ENCODE results near the gene REM2. TPM values are rescaled to one million over a fixed set of nuclear protein-coding genes. Genes with fewer than 3 reads are reported as not detected.

Gene REM2
- total RNA-seq, 1 experiment from 2014 or later: 0.47 TPM

- no peak overlapping the region for H2AFZ ChIP-seq (ENCODE audit: low read depth, low read length, poor library complexity, severe bottlenecking)
- H3K27ac ChIP-seq (ENCODE audit: low read depth, low read length): no peak overlapping the region
- BruUV-seq (replicated peaks): no TSS peak
- H3K4me3 ChIP-seq (replicated peaks in 1 of 2; ENCODE audit: low read depth in 1 of 2, low read length in 2 of 2): no peak overlapping the region
- H3K4me2 ChIP-seq (ENCODE audit: low read length): 0 out of 2 replicates have a peak overlapping the region, but pooled peaks have one; percentile 9
- H4K20me1 ChIP-seq (ENCODE audit: insufficient read depth): no peaks in the 10 kb centered on the region
- no peak for TF ChIP-seq CBX3 (IDR thresholded peaks at IDR 0.05; ENCODE audit: low read depth)
- H3K4me1 ChIP-seq (ENCODE audit: control insufficient read depth in 1 of 2, insufficient read depth in 2 of 2, low read length in 2 of 2): peaks cover 18 to 27% of the 10 kb centered on the region in 2 experiments
- intact Hi-C loops (cut with micrococcal nuclease): no loop called here
- CTCF ChIA-PET: interaction anchor here (1.0 to 7.0 kb wide), 4 partner anchors 10 to 47 kb away, joined by 3 to 51 read pairs (median 4); partner anchors contain the start of genes LRP10 and PRMT5
- H3K9me3 ChIP-seq (ENCODE audit: control insufficient read depth in 1 of 2, insufficient read depth in 1 of 2, low read depth in 1 of 2, low read length in 2 of 2): no peaks in the 10 kb centered on the region
- no peak overlapping the region for H3K9ac ChIP-seq (ENCODE audit: low read length)
- H3K36me3 ChIP-seq (ENCODE audit: control insufficient read depth in 1 of 2, insufficient read depth in 2 of 2, low read length in 2 of 2): no peaks in the 10 kb centered on the region
- no peaks in the 10 kb centered on the region for H3K9me2 ChIP-seq (ENCODE audit: insufficient read depth)
- peak; percentile 39 for DNase-seq (ENCODE audit: low read depth, low spot score)
- no peak for ATAC-seq
- RAD21 ChIA-PET (ENCODE audit: low non-redundant PET in 1 of 2, low total read pairs in 2 of 2, uncharacterized antibody in 2 of 2, unreplicated experiment in 2 of 2): no interaction called here
- no peaks in the 10 kb centered on the region; the same call in 1 of the 2 replicates for H3K79me2 ChIP-seq (ENCODE audit: insufficient read depth, low read length)
- no peaks in the 10 kb centered on the region for H3K27me3 ChIP-seq (ENCODE audit: insufficient read depth, low read length)
- POLR2A ChIA-PET: interaction anchor here (0.7 to 4.7 kb wide), 3 partner anchors 11 to 244 kb away, joined by 3 to 24 read pairs (median 4); partner anchors contain the start of genes LRP10 and RBM23
These were observed 371 bp upstream of the REM2 start for GRCh38 chr14:22882529-22883172.

GRCh38 chr14:22884076-22884737, 1.2 kb downstream of the REM2 start:
- no TSS peak for BruUV-seq (replicated peaks)
- Histone ChIP-seq H4K20me1 (ENCODE audit: insufficient read depth) (no peaks in the 10 kb centered on the region), H3K36me3 (ENCODE audit: control insufficient read depth in 1 of 2, insufficient read depth in 2 of 2, low read length in 2 of 2) (no peaks in the 10 kb centered on the region), H3K27ac (ENCODE audit: low read depth, low read length) (no peak overlapping the region), H3K9me2 (ENCODE audit: insufficient read depth) (no peaks in the 10 kb centered on the region), H3K79me2 (ENCODE audit: insufficient read depth, low read length) (no peaks in the 10 kb centered on the region; the same call in 1 of the 2 replicates), H3K4me3 (replicated peaks in 1 of 2; ENCODE audit: low read depth in 1 of 2, low read length in 2 of 2) (no peak overlapping the region), H3K27me3 (ENCODE audit: insufficient read depth, low read length) (no peaks in the 10 kb centered on the region), H3K9ac (ENCODE audit: low read length) (no peak overlapping the region), H3K9me3 (ENCODE audit: control insufficient read depth in 1 of 2, insufficient read depth in 1 of 2, low read depth in 1 of 2, low read length in 2 of 2) (no peaks in the 10 kb centered on the region), H3K4me1 (ENCODE audit: control insufficient read depth in 1 of 2, insufficient read depth in 2 of 2, low read length in 2 of 2) (peaks cover 27 to 39% of the 10 kb centered on the region in 2 experiments), H2AFZ (ENCODE audit: low read depth, low read length, poor library complexity, severe bottlenecking) (no peak overlapping the region), H3K4me2 (ENCODE audit: low read length) (no peak overlapping the region)
- RAD21 ChIA-PET (ENCODE audit: low non-redundant PET in 1 of 2, low total read pairs in 2 of 2, uncharacterized antibody in 2 of 2, unreplicated experiment in 2 of 2): no interaction called here
- ATAC-seq (no peak), DNase-seq (ENCODE audit: low read depth, low spot score) (no peak)
- CTCF ChIA-PET: interaction anchor here (2.0 to 7.0 kb wide), 2 partner anchors 12 to 16 kb away, joined by 6 to 51 read pairs; partner anchors contain the start of gene LRP10
- intact Hi-C loops (cut with micrococcal nuclease): no loop called here
- POLR2A ChIA-PET: interaction anchor here (0.9 to 4.7 kb wide), 2 partner anchors 12 to 34 kb away, joined by 3 to 24 read pairs; partner anchors contain the start of gene LRP10
- TF ChIP-seq JUND (IDR thresholded peaks at IDR 0.05) (no peak), MAX (IDR thresholded peaks at IDR 0.05) (no peak), RAD21 (IDR thresholded peaks at IDR 0.05; ENCODE audit: low read depth) (no peak), POLR2AphosphoS5 (IDR thresholded peaks at IDR 0.05; ENCODE audit: low read depth, low read length) (no peak), REST (IDR thresholded peaks at IDR 0.05; ENCODE audit: low read depth) (no peak), YY1 (IDR thresholded peaks at IDR 0.05; ENCODE audit: extremely low read depth, insufficient replicate concordance, low read depth, low read length) (no peak), CBX3 (IDR thresholded peaks at IDR 0.05; ENCODE audit: low read depth) (no peak), ATF3 (IDR thresholded peaks at IDR 0.05) (no peak), ZFX (IDR thresholded peaks at IDR 0.05) (no peak), ELF1 (IDR thresholded peaks at IDR 0.05; ENCODE audit: borderline replicate concordance, low read depth) (no peak), FOSL1 (IDR thresholded peaks at IDR 0.05; ENCODE audit: low read depth) (no peak), EZH2phosphoT487 (IDR thresholded peaks at IDR 0.05; ENCODE audit: borderline replicate concordance) (no peak), SP1 (IDR thresholded peaks at IDR 0.05; ENCODE audit: low read depth) (no peak)

Measured in HCT116 (cell line).